ENCODE results near the gene CCDC38.
"Not testable (repeated sequence)": the region's sequence is repeated elsewhere in the genome, so short reads cannot be mapped to it uniquely, and the experiment has no call there.

The CCDC38 gene
- 0 to 0.37 (median 0.12) reads per million in 18 experiments for total RNA-seq

- peak; percentile 76 to 79 for DNase-seq
Observed at GRCh38 chr12:95942524-95943329, at the start of gene CCDC38. TSS of gene CCDC38 (minus strand) at chr12:95942614. CDS start at chr12:95936509, 6,105 bp downstream.

- DNase-seq = no peak
Observed at GRCh38 chr12:95990136-95990535, 47.7 kb upstream of the CCDC38 start.

- DNase-seq = no peak
Observed at GRCh38 chr12:95989504-95990123, 47.2 kb upstream of the CCDC38 start.

- DNase-seq = no peak
Observed at GRCh38 chr12:95988506-95989275, 46.3 kb upstream of the CCDC38 start.

GRCh38 chr12:95986635-95987570, 44.5 kb upstream of the CCDC38 start:
- DNase-seq = no peak

GRCh38 chr12:95984682-95985081, 42.3 kb upstream of the CCDC38 start:
- DNase-seq = no peak

GRCh38 chr12:95982602-95983001, 40.2 kb upstream of the CCDC38 start:
- no peak for DNase-seq

- DNase-seq = no peak
Observed at GRCh38 chr12:95980437-95980836, 38.0 kb upstream of the CCDC38 start.

GRCh38 chr12:95978774-95979173, 36.4 kb upstream of the CCDC38 start:
- DNase-seq = no peak

- no peak for DNase-seq
Observed at GRCh38 chr12:95978351-95978750, 35.9 kb upstream of the CCDC38 start.

- DNase-seq = no peak
Observed at GRCh38 chr12:95977764-95978305, 35.4 kb upstream of the CCDC38 start.

- no peak for DNase-seq
Observed at GRCh38 chr12:95976416-95976832, 34.0 kb upstream of the CCDC38 start.

- DNase-seq = no peak
Observed at GRCh38 chr12:95975491-95975890, 33.1 kb upstream of the CCDC38 start.

- no peak for DNase-seq
Observed at GRCh38 chr12:95974358-95974757, 31.9 kb upstream of the CCDC38 start.

GRCh38 chr12:95972832-95973456, 30.5 kb upstream of the CCDC38 start:
- DNase-seq = no peak

GRCh38 chr12:95970905-95971304, 28.5 kb upstream of the CCDC38 start:
- DNase-seq = no peak

GRCh38 chr12:95969116-95969515, 26.7 kb upstream of the CCDC38 start:
- not testable (repeated sequence) for DNase-seq

GRCh38 chr12:95967301-95967700, 24.9 kb upstream of the CCDC38 start:
- DNase-seq = no peak

- DNase-seq = no peak
Observed at GRCh38 chr12:95966287-95966870, 24.0 kb upstream of the CCDC38 start.

GRCh38 chr12:95963096-95963495, 20.7 kb upstream of the CCDC38 start:
- DNase-seq = peak; percentile 13 to 39

- DNase-seq = no peak
Observed at GRCh38 chr12:95962222-95962621, 19.8 kb upstream of the CCDC38 start.
